Ramos (cell line): ENCODE measurements around the gene ZBTB44.

Experiments
- in situ Hi-C: fragments of 300-500 bp; cut with MboI; formaldehyde crosslinking; loops from one replicate; pipeline ENCODE4 v1.14.3; 2022; ENCODE audit warnings: low sequenced_read_pairs; ENCODE audit not compliant: unreplicated experiment

Gene ZBTB44

DNA sequence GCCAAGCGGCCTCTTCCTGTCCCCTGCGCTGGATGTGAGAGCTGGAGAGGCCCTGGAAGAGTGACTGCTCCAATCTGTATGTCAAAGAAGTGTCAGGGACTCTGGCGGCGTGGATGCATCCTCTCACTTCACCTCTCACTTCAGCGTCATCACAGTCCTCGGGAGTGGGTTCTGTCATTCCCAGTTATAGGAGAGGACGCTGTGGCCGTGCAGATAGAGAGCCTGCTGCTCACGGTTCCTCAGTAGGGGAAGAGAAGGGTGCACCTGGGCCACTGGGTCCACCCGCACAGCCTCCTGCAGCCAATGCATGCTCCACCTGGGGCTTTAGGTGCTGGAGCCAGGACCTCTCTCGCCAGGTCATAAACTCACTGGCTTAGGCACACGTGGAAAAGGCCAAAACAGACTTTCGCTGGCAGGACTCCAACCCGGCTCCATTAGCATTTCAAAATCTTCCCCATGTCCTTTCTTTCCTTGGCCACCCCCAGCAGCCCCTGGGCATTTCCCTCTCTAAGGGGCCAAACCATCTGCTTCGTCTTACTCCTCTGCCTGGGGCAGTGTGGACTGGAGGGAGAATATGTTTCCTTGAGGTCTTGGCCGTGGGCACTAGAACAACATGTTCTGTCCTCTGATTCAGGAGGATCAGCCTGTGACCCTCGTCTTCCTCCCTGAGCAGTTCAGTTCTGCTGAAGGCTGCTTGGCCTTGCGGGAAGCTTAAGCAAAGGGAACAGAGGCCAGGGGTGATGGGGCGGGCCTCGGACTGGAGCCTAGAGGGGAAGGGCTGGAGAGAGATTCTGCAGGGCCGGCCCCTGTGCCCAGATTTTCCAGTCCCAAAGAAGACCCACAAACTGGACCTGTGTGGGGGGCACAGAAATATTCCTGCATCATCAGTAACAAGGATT, 97.3 kb downstream of the ZBTB44 start:
- in situ Hi-C loops = loop anchor here (25.0 kb wide), 1 partner anchor 645 kb away; no protein-coding TSS in a partner anchor

GRCh38 chr11:130216591-130217132, 98.1 kb downstream of the ZBTB44 start:
- in situ Hi-C loops = loop anchor here (25.0 kb wide), 1 partner anchor 646 kb away; no protein-coding TSS in a partner anchor

- in situ Hi-C loops = loop anchor here (25.0 kb wide), 1 partner anchor 646 kb away; no protein-coding TSS in a partner anchor
Measured at GRCh38 chr11:130216221-130216550, 98.5 kb downstream of the ZBTB44 start.

- in situ Hi-C loops = loop anchor here (25.0 kb wide), 1 partner anchor 647 kb away; no protein-coding TSS in a partner anchor
Measured at GRCh38 chr11:130215531-130216220, 99.0 kb downstream of the ZBTB44 start.

DNA sequence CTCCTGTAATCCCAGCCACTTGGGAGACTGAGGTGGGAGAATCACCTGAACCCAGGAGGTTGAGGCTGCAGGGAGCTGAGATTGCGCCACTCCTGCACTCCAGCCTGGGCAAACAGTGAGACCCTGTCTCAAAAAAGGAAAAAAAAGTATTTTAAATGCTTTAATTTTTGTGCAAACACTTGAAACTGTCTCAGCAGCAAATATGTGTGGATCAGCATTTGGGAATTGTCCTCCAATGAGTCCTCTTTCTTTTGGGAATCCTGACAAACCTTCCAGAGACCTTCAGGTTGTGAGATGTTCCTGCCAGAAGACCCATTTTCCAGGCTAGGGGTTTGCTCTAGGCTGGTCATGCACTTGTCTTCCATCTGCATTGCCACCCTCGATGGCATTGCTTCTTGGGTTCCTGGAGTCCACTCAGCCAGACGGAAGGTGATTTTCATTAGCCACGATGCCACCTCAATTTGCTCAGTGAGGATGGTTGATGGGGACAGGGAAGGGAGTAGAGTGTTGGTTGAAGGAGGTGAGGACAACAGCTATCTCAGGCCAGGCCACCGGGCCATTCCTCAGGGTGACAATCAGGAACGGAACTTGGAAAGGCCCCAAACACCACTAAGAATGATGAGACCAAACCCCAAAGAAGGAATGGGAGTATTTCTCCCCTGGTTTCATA, 99.7 kb downstream of the ZBTB44 start:
- in situ Hi-C loops = loop anchor here (25.0 kb wide), 1 partner anchor 647 kb away; no protein-coding TSS in a partner anchor

DNA sequence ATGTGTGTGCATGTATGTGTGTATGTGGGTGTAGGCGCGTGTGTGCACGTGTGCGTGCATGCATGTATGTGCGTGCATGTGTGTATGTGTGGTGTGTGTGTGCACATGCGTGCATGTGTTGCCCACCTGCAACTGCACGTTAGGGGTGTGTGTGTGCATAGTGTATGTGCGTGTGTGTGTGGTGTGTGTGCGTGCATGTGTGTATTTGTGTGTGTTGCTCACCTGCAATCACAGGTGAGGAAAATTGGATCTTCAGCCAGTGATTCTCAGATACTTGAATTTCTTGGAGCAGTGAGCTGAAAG, 100.8 kb downstream of the ZBTB44 start:
- in situ Hi-C loops = loop anchor here (25.0 kb wide), 1 partner anchor 648 kb away; no protein-coding TSS in a partner anchor

DNA sequence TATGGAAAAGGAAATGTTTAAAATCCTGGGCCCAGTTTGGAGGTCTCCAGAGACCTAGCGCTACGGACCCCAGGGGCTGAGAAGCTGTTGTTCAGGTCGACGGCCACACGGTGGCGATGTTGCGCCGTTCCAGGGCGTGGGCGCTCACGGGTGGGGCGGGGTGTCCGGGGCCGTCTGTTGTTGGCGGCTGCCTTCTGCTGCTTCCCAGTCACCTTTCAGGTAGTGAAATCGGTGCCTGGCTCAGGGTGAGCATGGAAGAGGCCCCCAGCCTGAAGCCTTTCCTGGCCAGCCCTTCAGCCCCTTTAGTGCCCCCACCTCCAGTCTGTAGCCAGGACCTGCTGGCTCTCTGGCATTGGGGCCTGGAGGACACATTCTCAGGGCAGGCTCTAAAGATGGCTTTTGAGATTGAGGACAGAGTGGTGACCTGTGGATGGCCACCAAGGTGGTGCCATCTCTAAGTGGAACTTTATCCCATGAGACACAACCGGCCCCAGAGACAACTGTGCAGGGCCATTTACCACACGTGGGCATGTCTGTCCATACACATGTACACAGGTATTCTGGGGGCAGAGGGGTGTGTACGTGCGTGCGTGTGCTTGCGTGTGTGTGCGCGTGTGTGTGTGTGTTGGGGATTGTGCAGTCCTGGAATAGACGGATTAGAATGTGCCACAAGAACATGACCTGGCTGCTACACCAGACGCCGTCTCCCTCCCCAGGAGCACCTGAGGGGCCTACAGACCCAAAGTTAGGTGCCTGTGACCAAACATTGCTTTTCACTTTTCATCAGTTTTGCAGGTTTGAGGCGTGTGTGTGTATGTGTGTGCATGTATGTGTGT, 101.4 kb downstream of the ZBTB44 start:
- in situ Hi-C loops = loop anchor here (25.0 kb wide), 1 partner anchor 649 kb away; no protein-coding TSS in a partner anchor

GRCh38 chr11:130212431-130212961, 102.2 kb downstream of the ZBTB44 start:
- in situ Hi-C loops = loop anchor here (25.0 kb wide), 1 partner anchor 650 kb away; no protein-coding TSS in a partner anchor

DNA sequence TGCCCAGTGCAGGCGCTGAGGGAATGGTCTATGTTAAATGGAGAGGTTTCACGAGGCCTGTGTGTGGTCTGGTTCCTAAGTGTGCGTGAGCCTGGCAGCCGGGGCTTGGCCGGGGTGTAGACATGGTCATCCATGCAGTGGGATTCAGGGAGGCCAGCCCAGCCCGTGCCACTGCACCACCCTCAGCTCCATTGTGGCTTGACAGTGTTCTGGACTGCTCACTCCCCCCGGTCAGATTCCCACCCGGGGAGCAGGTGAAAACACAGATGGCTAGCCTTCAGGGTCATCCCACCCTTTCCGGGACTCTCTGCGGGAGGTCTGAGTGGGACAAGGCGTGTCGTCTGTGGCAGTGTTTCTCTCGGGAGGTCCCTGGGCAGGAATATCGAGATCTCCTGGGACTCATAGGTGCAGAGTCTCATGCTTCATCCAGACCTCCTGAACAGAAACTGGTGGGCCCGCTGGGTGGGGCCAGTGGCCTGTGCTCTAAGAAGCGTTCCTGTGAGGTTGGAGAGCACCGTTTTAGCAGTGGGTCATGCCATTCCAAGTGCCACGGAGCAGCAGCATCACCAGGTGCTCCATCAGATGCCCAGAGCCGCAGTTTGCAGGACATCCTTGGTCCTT, 102.8 kb downstream of the ZBTB44 start:
- in situ Hi-C loops = loop anchor here (25.0 kb wide), 1 partner anchor 650 kb away; no protein-coding TSS in a partner anchor

DNA sequence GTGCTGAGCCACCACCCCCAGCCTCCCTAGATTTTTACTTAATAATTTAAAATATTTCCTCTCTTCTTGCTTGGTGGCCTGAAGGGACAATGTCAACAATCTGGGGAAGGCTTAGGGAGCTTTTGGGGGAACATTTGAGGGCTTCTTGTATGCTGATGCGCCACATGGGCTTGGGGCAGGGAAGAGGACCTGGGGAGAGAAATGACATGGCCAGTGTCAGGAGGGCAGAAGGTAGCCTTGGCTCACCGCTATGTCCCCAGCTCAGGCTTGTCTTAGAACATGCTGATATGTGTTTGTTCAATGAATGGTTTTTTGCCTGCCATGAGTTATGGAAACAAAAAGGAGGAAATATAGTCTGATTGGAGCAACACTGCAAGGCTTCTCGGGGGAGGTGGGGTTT, 103.6 kb downstream of the ZBTB44 start:
- in situ Hi-C loops = loop anchor here (25.0 kb wide), 1 partner anchor 651 kb away; no protein-coding TSS in a partner anchor

GRCh38 chr11:130209954-130210854, 104.5 kb downstream of the ZBTB44 start:
- in situ Hi-C loops = loop anchor here (25.0 kb wide), 1 partner anchor 652 kb away; no protein-coding TSS in a partner anchor

- in situ Hi-C loops = loop anchor here (25.0 kb wide), 1 partner anchor 653 kb away; no protein-coding TSS in a partner anchor
Measured at GRCh38 chr11:130209128-130209932, 105.4 kb downstream of the ZBTB44 start.

- in situ Hi-C loops = loop anchor here (25.0 kb wide), 1 partner anchor 654 kb away; no protein-coding TSS in a partner anchor
Measured at GRCh38 chr11:130208241-130209127, 106.2 kb downstream of the ZBTB44 start.

DNA sequence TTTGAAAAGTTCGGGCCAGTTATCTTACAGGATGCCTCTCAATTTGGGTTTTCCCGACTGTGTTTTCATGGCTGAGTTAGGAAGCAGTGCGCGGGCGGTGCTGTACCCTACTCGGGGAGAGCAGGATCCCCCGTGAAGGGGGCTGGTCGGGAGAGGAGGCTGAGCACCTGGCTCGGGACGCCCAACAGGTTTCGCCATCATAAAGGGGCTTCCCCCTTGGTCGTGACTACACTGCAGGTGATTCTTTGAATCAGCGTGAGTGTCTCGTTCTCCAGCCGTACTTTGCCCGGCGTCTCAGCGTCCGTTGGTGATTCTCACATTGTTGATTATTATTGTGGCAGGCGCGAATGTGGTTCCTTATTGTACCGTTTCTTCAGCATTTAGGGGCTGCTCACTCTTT, 108.6 kb downstream of the ZBTB44 start:
- in situ Hi-C loops = loop anchor here (25.0 kb wide), 1 partner anchor 656 kb away; no protein-coding TSS in a partner anchor

- in situ Hi-C loops = loop anchor here (25.0 kb wide), 1 partner anchor 658 kb away; no protein-coding TSS in a partner anchor
Measured at GRCh38 chr11:130204703-130205095, 110.0 kb downstream of the ZBTB44 start.
